Amygdala (tissue), 56 donors: ENCODE results near the gene ESRRB.

Experiments
- DNase-seq, 56 donors: peaks; one replicate each; lab custom pipeline; 2025; lab: John Stamatoyannopoulos, UW

The ESRRB gene

GRCh38 chr14:76439237-76439775, 63.4 kb downstream of the ESRRB start:
- DNase-seq = no peak

GRCh38 chr14:76446486-76446885, 70.5 kb downstream of the ESRRB start:
- DNase-seq = no peak

DNA sequence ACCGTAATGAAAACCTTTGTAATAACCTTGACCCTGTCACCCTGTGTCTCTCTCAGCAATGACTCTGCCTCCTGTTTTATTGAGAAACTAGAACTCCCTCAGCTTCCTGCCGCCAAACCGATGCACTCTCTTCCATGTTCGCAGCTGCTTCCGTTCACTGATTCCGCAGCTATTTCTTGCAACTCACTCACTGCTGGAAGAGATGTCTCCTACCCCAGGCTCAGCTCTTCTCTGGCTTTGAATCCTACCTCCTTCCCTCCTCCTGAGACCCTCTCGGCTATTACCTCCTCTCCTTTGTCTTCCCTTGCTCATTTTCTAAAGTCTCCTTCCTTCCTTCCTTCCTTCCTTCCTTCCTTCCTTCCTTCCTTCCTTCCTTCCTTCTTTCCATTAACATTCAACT, 71.0 kb downstream of the ESRRB start:
- no peak for DNase-seq

DNA sequence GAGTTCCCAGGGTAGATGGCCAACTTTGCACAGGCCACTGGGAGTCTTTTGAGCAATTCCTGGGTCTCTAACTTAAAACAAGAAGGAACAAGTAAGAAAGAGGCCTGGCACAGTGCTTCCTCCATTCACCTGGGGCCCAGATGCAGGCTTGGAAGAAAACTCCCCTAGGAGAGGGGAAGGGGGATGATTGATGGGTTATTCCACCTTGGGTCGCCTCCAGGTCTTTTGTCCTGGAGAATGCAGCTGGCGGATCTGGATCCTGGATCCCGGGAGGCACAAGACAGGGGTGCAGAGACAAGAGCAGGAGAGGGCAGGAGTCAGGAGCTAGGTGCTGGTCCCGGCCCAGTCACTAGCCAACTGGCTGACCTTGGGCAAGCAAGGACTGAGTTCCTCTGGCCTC, 74.5 kb downstream of the ESRRB start:
- no peak for DNase-seq

DNA sequence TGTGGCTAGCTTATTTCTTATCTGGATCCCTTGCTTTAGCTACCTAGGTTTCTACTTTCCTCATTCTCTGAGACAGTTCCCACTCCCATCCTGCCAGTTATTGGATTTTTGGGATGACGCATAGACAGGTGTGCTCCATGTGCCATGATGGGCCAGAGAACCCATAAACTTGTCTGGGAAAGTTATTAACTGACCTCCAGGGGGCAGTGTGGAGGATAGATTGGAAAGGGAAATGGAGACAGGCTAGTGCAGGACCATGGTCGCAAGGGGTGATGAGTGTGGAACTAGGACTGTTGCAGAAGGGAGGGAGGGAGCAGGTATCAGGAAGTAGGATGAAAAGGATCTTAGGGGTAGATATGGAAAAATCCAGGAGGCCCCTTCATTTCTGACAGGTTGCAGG, 80.3 kb downstream of the ESRRB start:
- no peak for DNase-seq

GRCh38 chr14:76456891-76457586, 81.1 kb downstream of the ESRRB start:
- DNase-seq = no peak

DNA sequence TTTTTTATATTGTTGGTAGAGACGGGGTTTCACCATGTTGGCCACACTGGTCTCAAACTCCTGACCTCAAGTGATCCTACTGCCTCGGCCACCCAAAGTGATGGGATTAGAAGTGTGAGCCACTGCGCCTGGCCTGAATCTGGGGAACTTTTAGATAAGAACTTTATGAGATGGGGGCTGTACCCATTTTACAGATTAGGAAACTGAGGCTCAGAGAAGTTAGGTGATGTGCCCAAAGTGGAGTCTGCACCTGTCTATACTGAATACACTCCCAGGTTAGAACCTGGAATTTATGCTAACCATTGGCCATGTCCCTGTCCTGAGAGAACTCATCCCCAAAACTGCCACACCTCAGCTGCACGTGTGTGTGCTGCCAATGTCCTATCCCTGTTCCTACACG, 81.9 kb downstream of the ESRRB start:
- no peak for DNase-seq

- no peak for DNase-seq
These were observed 85.9 kb downstream of the ESRRB start for GRCh38 chr14:76461886-76462285.

DNA sequence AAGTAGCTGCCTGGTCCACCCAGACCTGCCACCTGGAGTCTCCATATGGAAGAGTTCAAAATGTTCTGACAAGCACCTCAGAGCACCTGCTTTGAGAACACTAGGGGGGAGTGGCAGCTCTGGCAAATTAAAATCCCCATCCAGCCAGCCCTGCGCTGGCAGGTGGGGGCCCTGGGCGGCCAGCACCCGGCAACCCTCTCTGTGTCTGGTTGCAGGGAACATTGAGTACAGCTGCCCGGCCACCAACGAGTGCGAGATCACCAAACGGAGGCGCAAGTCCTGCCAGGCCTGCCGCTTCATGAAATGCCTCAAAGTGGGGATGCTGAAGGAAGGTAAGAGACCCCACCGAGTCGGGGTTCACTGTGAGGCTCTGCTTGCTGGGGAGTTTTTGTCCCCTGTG, 86.4 kb downstream of the ESRRB start:
- no peak for DNase-seq

DNA sequence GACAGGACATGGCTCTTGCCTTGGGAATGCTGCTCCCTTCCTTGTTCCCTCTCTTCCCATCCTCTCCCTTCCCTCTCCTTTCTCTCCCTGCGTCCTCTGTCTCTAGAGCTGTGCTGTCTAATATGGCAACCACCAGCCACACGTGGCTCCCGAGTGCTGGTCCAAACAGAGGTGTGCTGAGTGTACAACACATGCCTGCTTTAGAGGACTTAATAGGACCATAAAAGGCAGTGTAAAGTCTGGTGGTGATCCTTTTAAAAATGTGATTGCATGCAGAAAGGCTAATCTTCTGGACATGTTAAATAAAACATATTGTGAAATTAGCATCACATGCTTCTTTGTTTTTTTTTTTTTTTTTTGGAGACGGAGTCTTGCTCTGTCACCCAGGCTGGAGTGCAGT, 87.2 kb downstream of the ESRRB start:
- DNase-seq = no peak

DNA sequence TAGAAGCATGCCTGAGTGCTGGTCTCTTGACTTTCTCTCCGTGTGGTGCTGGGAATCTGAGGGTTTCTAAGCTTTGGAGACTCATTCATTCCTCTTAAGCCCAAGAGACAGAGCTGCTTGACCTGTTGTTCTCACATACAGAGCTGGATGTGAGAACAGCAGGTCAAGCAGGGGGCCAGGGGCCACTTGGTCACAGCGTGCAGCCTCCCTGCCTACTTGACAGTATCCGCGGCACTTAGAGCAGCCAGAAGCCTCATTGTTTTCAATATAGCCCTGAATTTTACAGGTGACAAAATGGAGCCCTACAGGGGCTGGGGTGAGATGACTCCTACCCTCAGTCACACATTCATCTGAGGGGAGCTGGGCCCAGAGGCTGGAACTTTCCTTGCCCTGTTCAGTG, 88.9 kb downstream of the ESRRB start:
- DNase-seq = no peak

DNA sequence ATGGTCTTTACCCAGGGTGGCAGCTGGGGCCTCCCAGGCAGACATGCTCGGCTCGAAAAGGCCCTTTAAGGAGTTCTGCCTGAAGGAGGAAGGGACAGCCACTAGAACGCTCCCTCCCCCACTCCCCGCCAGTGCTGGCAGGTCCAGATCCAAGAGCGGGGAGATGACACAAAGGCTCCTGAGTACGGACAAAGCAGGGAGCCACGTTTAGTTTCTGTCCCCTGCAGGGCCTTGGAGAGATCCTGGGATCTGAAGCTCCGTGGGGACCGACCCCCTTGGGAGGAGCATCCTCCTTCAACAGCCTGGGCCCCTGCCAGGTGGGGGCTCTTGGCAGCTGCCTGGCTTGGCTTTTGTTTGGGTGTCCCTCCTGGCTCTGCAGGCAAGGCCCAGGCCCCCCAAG, 89.7 kb downstream of the ESRRB start:
- peak in 1 of 56 donors; percentile 7 for DNase-seq

DNA sequence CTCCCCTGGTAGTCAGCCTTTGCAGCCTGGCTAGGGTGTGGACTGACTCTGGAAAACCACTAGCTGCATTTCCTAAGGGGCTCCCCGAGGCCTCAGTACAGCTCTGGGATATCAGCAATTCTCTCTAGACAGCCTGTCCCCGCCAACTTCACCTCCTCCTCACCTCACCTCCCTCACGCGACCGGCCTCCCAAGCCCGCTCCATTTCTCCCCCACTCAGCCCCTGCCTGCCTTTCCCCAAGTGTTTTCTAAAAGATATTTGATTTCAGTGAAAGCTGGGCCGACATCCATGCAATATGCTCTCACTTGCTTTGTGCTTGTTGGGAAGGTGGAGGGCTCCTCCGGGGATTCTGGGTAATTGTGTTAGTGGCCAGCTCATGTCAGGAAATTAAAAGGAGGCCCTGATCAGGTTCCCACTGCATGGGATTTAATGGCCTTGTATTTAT, 91.8 kb downstream of the ESRRB start:
- DNase-seq = no peak

GRCh38 chr14:76472199-76472723, 96.3 kb downstream of the ESRRB start:
- DNase-seq = no peak

- peak in 7 of 56 donors; percentile 3 to 48 (median 8) for DNase-seq
These were observed 97.7 kb downstream of the ESRRB start for GRCh38 chr14:76473481-76474263.

GRCh38 chr14:76480426-76480825, 104.5 kb downstream of the ESRRB start:
- DNase-seq = no peak

DNA sequence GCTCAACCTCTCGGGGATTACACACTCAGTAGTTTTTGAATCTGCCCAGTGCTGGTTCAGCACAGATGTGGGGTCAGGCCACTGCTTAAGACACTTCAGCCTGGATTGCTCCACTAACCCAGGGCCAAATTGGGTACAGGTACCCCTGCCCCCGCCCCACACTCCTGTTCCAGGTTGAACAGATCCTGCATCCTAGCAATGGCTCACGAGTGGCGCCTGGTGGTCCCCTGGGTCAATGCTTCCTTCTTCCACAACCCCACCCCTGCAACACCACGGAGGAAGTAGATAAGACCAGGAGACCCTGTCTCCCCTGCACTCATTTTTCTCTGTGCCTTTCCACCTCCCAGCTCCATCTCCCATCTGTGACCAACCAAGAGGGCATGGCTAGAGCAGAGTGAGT, 108.4 kb downstream of the ESRRB start:
- no peak for DNase-seq

GRCh38 chr14:76486251-76486743, 110.4 kb downstream of the ESRRB start:
- DNase-seq = no peak

DNA sequence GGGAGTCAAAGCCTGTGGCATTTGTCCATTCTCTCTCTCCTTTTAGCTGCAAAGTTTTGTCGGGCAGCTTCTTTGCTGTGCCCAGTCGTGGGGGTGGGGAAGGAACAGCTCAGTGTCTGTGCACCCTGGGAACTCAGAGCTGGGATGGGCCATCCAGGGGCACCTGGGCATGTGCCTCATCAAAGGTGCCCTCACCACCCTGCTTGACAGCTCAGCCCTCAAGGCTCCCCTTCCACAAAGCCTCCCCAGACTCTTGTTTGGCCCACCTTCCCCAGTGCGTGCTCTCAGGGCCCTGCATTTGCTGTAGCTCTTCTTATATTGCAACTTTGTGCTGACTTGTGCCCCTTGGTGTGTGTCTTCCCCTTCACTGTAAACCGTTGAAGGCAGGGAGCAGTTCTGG, 112.6 kb downstream of the ESRRB start:
- no peak for DNase-seq

DNA sequence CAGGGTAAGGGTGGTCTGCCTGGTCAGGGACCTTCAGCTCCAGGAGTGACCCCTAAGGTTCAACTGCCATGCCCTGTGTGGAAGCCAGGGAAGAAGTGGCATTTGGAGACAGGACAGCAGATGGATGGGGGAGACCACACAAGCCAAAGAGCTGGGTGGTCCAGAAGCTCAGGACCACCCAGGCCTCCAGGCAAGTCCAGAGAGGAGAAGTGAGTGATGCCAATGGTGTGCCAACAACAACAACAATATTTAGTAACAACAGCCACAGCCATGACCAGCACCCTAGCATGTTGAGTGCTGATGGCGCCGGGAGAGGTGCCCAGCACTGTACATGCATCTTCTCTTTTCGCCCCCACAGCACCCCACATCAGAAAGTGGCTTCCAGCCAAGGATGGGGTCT, 113.7 kb downstream of the ESRRB start:
- no peak for DNase-seq

DNA sequence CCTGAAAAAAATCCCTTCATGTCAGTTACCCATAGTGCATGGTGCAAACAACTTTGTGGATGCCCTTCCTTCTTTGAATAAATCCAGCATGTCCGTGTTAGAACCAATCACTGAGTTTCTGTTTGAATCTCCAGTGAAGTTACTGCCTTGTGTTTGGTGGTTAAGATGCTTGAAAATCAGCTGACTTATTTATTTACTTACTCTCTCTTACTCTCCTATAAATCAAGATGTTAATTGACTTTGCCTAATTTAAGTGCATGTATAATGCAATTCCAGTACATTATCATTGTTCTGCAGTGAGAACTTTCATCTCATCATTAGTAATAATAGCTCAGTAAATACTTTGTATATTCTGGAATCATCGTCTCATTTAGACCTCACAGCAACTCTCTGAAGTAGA, 114.2 kb downstream of the ESRRB start:
- DNase-seq = no peak
